GM19240 (cell line): ENCODE data around the gene XPA.
"Not testable (repeated sequence)": the region's sequence is repeated elsewhere in the genome, so short reads cannot be mapped to it uniquely, and the experiment has no call there.

ENCODE experiments used
- DNase-seq: peaks from one replicate; pipeline ENCODE4 v3.0.0; 2011; ENCODE audit warnings: low spot score; ENCODE audit not compliant: insufficient read length

XPA gene

GRCh38 chr9:97696803-97697601, at the start of gene XPA:
Gene XPA, minus strand, starts transcription at chr9:97697340. Its CDS starts 48 bp downstream, at chr9:97697292.
- peak; percentile 88 for DNase-seq

- no peak for DNase-seq
These were observed 47.9 kb upstream of the XPA start for GRCh38 chr9:97744710-97745708.

GRCh38 chr9:97744025-97744424, 46.9 kb upstream of the XPA start:
- not testable (repeated sequence) for DNase-seq

GRCh38 chr9:97742545-97742944, 45.4 kb upstream of the XPA start:
- no peak for DNase-seq

GRCh38 chr9:97741947-97742346, 44.8 kb upstream of the XPA start:
- DNase-seq, result no peak

GRCh38 chr9:97740848-97741821, 44.0 kb upstream of the XPA start:
- DNase-seq, result no peak

- no peak for DNase-seq
These were observed 40.3 kb upstream of the XPA start for GRCh38 chr9:97737429-97737828.

GRCh38 chr9:97735070-97735600, 38.0 kb upstream of the XPA start:
- DNase-seq, result no peak

GRCh38 chr9:97726716-97727115, 29.6 kb upstream of the XPA start:
- DNase-seq, result no peak

GRCh38 chr9:97723819-97724218, 26.7 kb upstream of the XPA start:
- DNase-seq, result no peak

GRCh38 chr9:97722331-97722730, 25.2 kb upstream of the XPA start:
- no peak for DNase-seq

- DNase-seq, result no peak
These were observed 24.3 kb upstream of the XPA start for GRCh38 chr9:97721396-97721795.

- no peak for DNase-seq
These were observed 20.7 kb upstream of the XPA start for GRCh38 chr9:97717866-97718265.

GRCh38 chr9:97714435-97714834, 17.3 kb upstream of the XPA start:
- DNase-seq, result no peak

- no peak for DNase-seq
These were observed 14.1 kb upstream of the XPA start for GRCh38 chr9:97711223-97711626.

GRCh38 chr9:97710356-97711222, 13.4 kb upstream of the XPA start:
- DNase-seq, result peak; percentile 63

- no peak for DNase-seq
These were observed 9.1 kb upstream of the XPA start for GRCh38 chr9:97706246-97706645.

GRCh38 chr9:97705354-97705950, 8.3 kb upstream of the XPA start:
- DNase-seq, result no peak

GRCh38 chr9:97704851-97705250, 7.7 kb upstream of the XPA start:
- DNase-seq, result no peak

- no peak for DNase-seq
These were observed 7.2 kb upstream of the XPA start for GRCh38 chr9:97704345-97704677.
